H9 (cell line): ENCODE data around the gene IL13RA2. TPM values are rescaled to one million over a fixed set of nuclear protein-coding genes. Genes with fewer than 3 reads are reported as not detected.

ENCODE experiments used
- DNase-seq: peaks from one replicate; pipeline ENCODE4 v3.0.0-alpha.2; 2017
- H2AFZ ChIP-seq: one replicate; pipeline ENCODE4 v1.6.1; 2013; ENCODE audit warnings: mild to moderate bottlenecking, low read length, control low read depth, moderate library complexity
- H2AK5ac ChIP-seq: 2 replicates; pipeline ENCODE4 v1.6.1; 2013; ENCODE audit warnings: low read length, control low read depth, mixed read lengths; ENCODE audit not compliant: insufficient read length
- H2BK120ac ChIP-seq: one replicate; pipeline ENCODE4 v1.6.1; 2013; ENCODE audit warnings: low read depth, mild to moderate bottlenecking, low read length, control low read depth, inconsistent platforms; ENCODE audit not compliant: poor library complexity, severe bottlenecking
- H2BK12ac ChIP-seq: 2 replicates; pipeline ENCODE4 v1.6.1; 2013; ENCODE audit warnings: low read length, control low read depth, mixed read lengths, low read depth; ENCODE audit not compliant: insufficient read length
- H2BK15ac ChIP-seq: 2 replicates; pipeline ENCODE4 v1.6.1; 2013; ENCODE audit warnings: low read depth, low read length, control low read depth
- H2BK20ac ChIP-seq: one replicate; pipeline ENCODE4 v1.6.1; 2013; ENCODE audit warnings: low read depth, mild to moderate bottlenecking, low read length, control low read depth, inconsistent platforms; ENCODE audit not compliant: poor library complexity, severe bottlenecking
- H2BK5ac ChIP-seq: 2 replicates; pipeline ENCODE4 v1.6.1; 2013; ENCODE audit warnings: low read length, control low read depth, mixed read lengths; ENCODE audit not compliant: insufficient read length
- H3K14ac ChIP-seq: 2 replicates; pipeline ENCODE4 v1.6.1; 2013; ENCODE audit warnings: low read length, control low read depth; ENCODE audit not compliant: insufficient read depth
- H3K18ac ChIP-seq: 2 replicates; pipeline ENCODE4 v1.6.1; 2013; ENCODE audit warnings: low read depth, mild to moderate bottlenecking, mixed read lengths, low read length, control low read depth; ENCODE audit not compliant: insufficient read length
- H3K23ac ChIP-seq: 2 replicates; pipeline ENCODE4 v1.6.1; 2013; ENCODE audit warnings: low read length, control low read depth, mixed read lengths, low read depth; ENCODE audit not compliant: insufficient read length
- H3K23me2 ChIP-seq: 2 replicates; pipeline ENCODE4 v1.6.1; 2013; ENCODE audit warnings: low read depth, mild to moderate bottlenecking, mixed read lengths, low read length, control low read depth; ENCODE audit not compliant: insufficient read length, poor library complexity, severe bottlenecking
- H3K27ac ChIP-seq: 2 replicates; pipeline ENCODE4 v1.5.1; 2013; ENCODE audit warnings: low read length, control low read depth, mixed read lengths, low read depth; ENCODE audit not compliant: insufficient read length
- H3K27me3 ChIP-seq: 2 replicates; pipeline ENCODE4 v1.6.1; 2013; ENCODE audit warnings: low read length, control low read depth, inconsistent platforms; ENCODE audit not compliant: insufficient read depth
- H3K4ac ChIP-seq: 2 replicates; pipeline ENCODE4 v1.6.1; 2013; ENCODE audit warnings: low read depth, mild to moderate bottlenecking, control low read depth, inconsistent platforms, low read length, moderate library complexity
- H3K4me1 ChIP-seq: 2 replicates; pipeline ENCODE4 v1.6.1; 2013; ENCODE audit warnings: low read length, control low read depth, inconsistent platforms; ENCODE audit not compliant: insufficient read depth
- H3K4me2 ChIP-seq: 2 replicates; pipeline ENCODE4 v1.6.1; 2013; ENCODE audit warnings: low read length, control low read depth, mixed read lengths; ENCODE audit not compliant: insufficient read length, insufficient read depth
- H3K56ac ChIP-seq: 2 replicates; pipeline ENCODE4 v1.6.1; 2013; ENCODE audit warnings: low read depth, mild to moderate bottlenecking, mixed read lengths, low read length, control low read depth; ENCODE audit not compliant: insufficient read length
- H3K79me1 ChIP-seq: 2 replicates; pipeline ENCODE4 v1.6.1; 2013; ENCODE audit warnings: low read depth, mild to moderate bottlenecking, moderate library complexity, low read length, control low read depth, inconsistent platforms; ENCODE audit not compliant: insufficient read depth, poor library complexity, severe bottlenecking
- H3K79me2 ChIP-seq: 2 replicates; pipeline ENCODE4 v1.6.1; 2013; ENCODE audit warnings: low read length, control low read depth, inconsistent platforms; ENCODE audit not compliant: insufficient read depth
- H3K9ac ChIP-seq: 2 replicates; pipeline ENCODE4 v1.6.1; 2013; ENCODE audit warnings: low read length, control low read depth, mixed read lengths; ENCODE audit not compliant: insufficient read length; ENCODE audit errors: extremely low read depth
- H3K9me3 ChIP-seq: one replicate; pipeline ENCODE4 v1.6.1; 2013; ENCODE audit warnings: low read depth, low read length, inconsistent platforms; ENCODE audit not compliant: control insufficient read depth
- H3T11ph ChIP-seq: one replicate; pipeline ENCODE4 v1.6.1; 2013; ENCODE audit warnings: mild to moderate bottlenecking, low read length, control low read depth, inconsistent platforms
- H4K20me1 ChIP-seq: one replicate; pipeline ENCODE4 v1.6.1; 2013; ENCODE audit not compliant: control insufficient read depth, insufficient read length, insufficient read depth
- H4K5ac ChIP-seq: 2 replicates; pipeline ENCODE4 v1.6.1; 2013; ENCODE audit warnings: low read depth, mild to moderate bottlenecking, mixed read lengths, low read length, control low read depth; ENCODE audit not compliant: insufficient read length
- H4K8ac ChIP-seq: replicated peaks from 2 replicates; pipeline ENCODE4 v1.6.1; 2013; ENCODE audit warnings: low read length, control low read depth, mixed read lengths, low read depth; ENCODE audit not compliant: insufficient read length
- H4K91ac ChIP-seq: 2 replicates; pipeline ENCODE4 v1.6.1; 2013; ENCODE audit warnings: low read depth, mild to moderate bottlenecking, moderate library complexity, mixed read lengths, low read length, control low read depth; ENCODE audit not compliant: insufficient read length
- H3K27ac Mint-ChIP-seq, 3 experiments: 2 replicates in 2 of 3; 3 replicates in 1 of 3; pipeline ENCODE4 v1.8.0; 2020 to 2021; ENCODE audit warnings: mixed read lengths in 3 of 3, mild to moderate bottlenecking in 1 of 3, moderate library complexity in 1 of 3
- H3K27me3 Mint-ChIP-seq: 2 replicates; pipeline ENCODE4 v1.8.0; 2021; ENCODE audit warnings: low read depth, mild to moderate bottlenecking, moderate library complexity, mixed read lengths
- H3K36me3 Mint-ChIP-seq, 3 experiments: 2 replicates in 2 of 3; 3 replicates in 1 of 3; pipeline ENCODE4 v1.8.0; 2020 to 2021; ENCODE audit warnings: low read depth in 3 of 3, mixed read lengths in 3 of 3; ENCODE audit not compliant: insufficient read depth in 1 of 3
- H3K4me1 Mint-ChIP-seq, 2 experiments: 2 replicates each; pipeline ENCODE4 v1.8.0; 2020; ENCODE audit warnings: mixed read lengths in 2 of 2
- H3K4me3 Mint-ChIP-seq, 2 experiments: 2 replicates in 1 of 2; 3 replicates in 1 of 2; pipeline ENCODE4 v1.8.0; 2020 to 2021; ENCODE audit warnings: mild to moderate bottlenecking in 2 of 2, mixed read lengths in 2 of 2, moderate library complexity in 1 of 2
- H3K9me3 Mint-ChIP-seq, 2 experiments: 2 replicates in 1 of 2; 3 replicates in 1 of 2; pipeline ENCODE4 v1.8.0; 2020; ENCODE audit warnings: mild to moderate bottlenecking in 2 of 2, mixed read lengths in 2 of 2, moderate library complexity in 1 of 2
- CTCF ChIP-seq: fragments of 200-600 bp; sonication (generic); conservative IDR thresholded peaks from 3 replicates; pipeline ENCODE4 v1.8.0; 2021; ENCODE audit warnings: antibody characterized with exemption, mild to moderate bottlenecking
- total RNA-seq: library from RNA; stranded (reverse); gene quantifications from 2 replicates; pipeline ENCODE4 v1.2.1, GENCODE V29; 2021

The IL13RA2 gene
- total RNA-seq, 1 experiment from 2014 or later = not detected

GRCh38 chrX:115047715-115048114 is 30.3 kb upstream of the IL13RA2 start:
- no peak overlapping the region for H2AK5ac ChIP-seq
- no peak overlapping the region for H3K18ac ChIP-seq
- no peaks in the 10 kb centered on the region for H3K27me3 ChIP-seq
- no peak overlapping the region for H3K27ac Mint-ChIP-seq
- no peaks in the 10 kb centered on the region for H3K4me1 ChIP-seq
- H3K4me2 ChIP-seq = no peak overlapping the region
- H3K4me3 Mint-ChIP-seq = no peak overlapping the region
- no peak overlapping the region for H2BK12ac ChIP-seq
- H2BK5ac ChIP-seq = no peak overlapping the region
- no peak for DNase-seq
- no peaks in the 10 kb centered on the region for H3K36me3 Mint-ChIP-seq
- no peaks in the 10 kb centered on the region for H3K4me1 Mint-ChIP-seq
- H2BK120ac ChIP-seq = no peak overlapping the region
- no peak for TF ChIP-seq CTCF
- no peak overlapping the region for H2AFZ ChIP-seq
- no peak overlapping the region for H3K56ac ChIP-seq
- H3K79me2 ChIP-seq = no peaks in the 10 kb centered on the region
- H3K79me1 ChIP-seq = no peaks in the 10 kb centered on the region
- no peaks in the 10 kb centered on the region for H3K9me3 Mint-ChIP-seq
- no peak overlapping the region for H3K27ac ChIP-seq
- H3K23me2 ChIP-seq = no peaks in the 10 kb centered on the region
- H3K4ac ChIP-seq = no peak overlapping the region
- no peak overlapping the region for H2BK15ac ChIP-seq
- H3K14ac ChIP-seq = no peak overlapping the region
- no peak overlapping the region for H4K8ac ChIP-seq
- no peak overlapping the region for H2BK20ac ChIP-seq
- no peak overlapping the region for H4K91ac ChIP-seq
- no peak overlapping the region for H3T11ph ChIP-seq
- no peak overlapping the region for H3K9ac ChIP-seq
- peaks cover 5% of the 10 kb centered on the region; the same call in 1 of the 2 replicates for H3K27me3 Mint-ChIP-seq
- H4K20me1 ChIP-seq = no peaks in the 10 kb centered on the region
- H3K9me3 ChIP-seq = no peaks in the 10 kb centered on the region
- no peak overlapping the region for H3K23ac ChIP-seq
- H4K5ac ChIP-seq = no peak overlapping the region
